ENCODE data around the gene PSTK. TPM values are rescaled to one million over a fixed set of nuclear protein-coding genes. Genes with fewer than 3 reads are reported as not detected.

Gene PSTK
- total RNA-seq, 1 experiment from 2014 or later: 4.4 TPM

DNA sequence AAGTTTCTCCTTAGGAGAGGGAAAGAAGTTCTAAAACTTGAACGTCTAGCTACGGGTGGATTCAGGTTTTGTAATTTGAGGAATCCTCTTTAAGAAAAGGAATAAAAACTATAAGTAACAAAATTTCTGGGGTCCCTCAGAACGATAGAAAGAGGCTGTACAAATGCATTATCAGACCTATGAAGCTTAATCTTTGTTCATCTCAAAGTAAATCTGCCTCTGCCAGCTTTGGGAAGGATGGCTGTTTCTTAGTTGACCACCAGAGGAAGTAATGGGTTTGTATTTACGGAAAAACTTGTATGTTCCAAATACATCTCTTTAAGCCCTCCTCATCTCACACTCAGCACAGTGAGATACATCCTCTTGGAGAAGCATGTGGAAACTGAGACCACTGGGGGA lies 864 bp downstream of the PSTK start:
- Histone ChIP-seq H3K79me2 (ENCODE audit: insufficient read depth, low read length) (no peaks in the 10 kb centered on the region), H3K4me1 (ENCODE audit: control insufficient read depth in 1 of 2, insufficient read depth in 2 of 2, low read length in 2 of 2) (peaks cover 8 to 16% of the 10 kb centered on the region in 2 experiments; a peak in 3 of 4 replicates), H3K27me3 (ENCODE audit: insufficient read depth, low read length) (no peaks in the 10 kb centered on the region), H2AFZ (ENCODE audit: low read depth, low read length, poor library complexity, severe bottlenecking) (peak overlapping the region; percentile 88), H3K9me3 (ENCODE audit: control insufficient read depth in 1 of 2, insufficient read depth in 1 of 2, low read depth in 1 of 2, low read length in 2 of 2) (no peaks in the 10 kb centered on the region), H4K20me1 (ENCODE audit: insufficient read depth) (no peaks in the 10 kb centered on the region), H3K4me2 (ENCODE audit: low read length) (peak overlapping the region; percentile 84), H3K27ac (ENCODE audit: low read depth, low read length) (no peak overlapping the region), H3K36me3 (ENCODE audit: control insufficient read depth in 1 of 2, insufficient read depth in 2 of 2, low read length in 2 of 2) (no peaks in the 10 kb centered on the region), H3K4me3 (replicated peaks in 1 of 2; ENCODE audit: low read depth in 1 of 2, low read length in 2 of 2) (peak overlapping the region; percentile 29 to 31; a peak in 3 of 4 replicates), H3K9me2 (ENCODE audit: insufficient read depth) (no peaks in the 10 kb centered on the region), H3K9ac (ENCODE audit: low read length) (no peak overlapping the region; the same call in 1 of the 2 replicates)
- ATAC-seq (peak; percentile 25; the same call in 1 of the 2 replicates), DNase-seq (ENCODE audit: low read depth, low spot score) (peak; percentile 34)
- CTCF ChIA-PET: interaction anchor here (1.1 to 2.0 kb wide), 6 partner anchors 10 to 592 kb away, joined by 3 to 12 read pairs (median 6); partner anchors contain the start of gene C10orf88
- no peak for TF ChIP-seq POLR2AphosphoS5 (IDR thresholded peaks at IDR 0.05; ENCODE audit: low read depth, low read length)
- no peak for TF ChIP-seq EZH2phosphoT487 (IDR thresholded peaks at IDR 0.05; ENCODE audit: borderline replicate concordance)
- no peak for TF ChIP-seq ZNF274 (IDR thresholded peaks at IDR 0.05; ENCODE audit: low read depth, low read length)
- no peak for TF ChIP-seq ZFX (IDR thresholded peaks at IDR 0.05)
- TF ChIP-seq, protein P1, sequence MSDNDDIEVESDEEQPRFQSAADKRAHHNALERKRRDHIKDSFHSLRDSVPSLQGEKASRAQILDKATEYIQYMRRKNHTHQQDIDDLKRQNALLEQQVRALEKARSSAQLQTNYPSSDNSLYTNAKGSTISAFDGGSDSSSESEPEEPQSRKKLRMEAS (IDR thresholded peaks at IDR 0.05): no peak
- TF ChIP-seq, protein P2, sequence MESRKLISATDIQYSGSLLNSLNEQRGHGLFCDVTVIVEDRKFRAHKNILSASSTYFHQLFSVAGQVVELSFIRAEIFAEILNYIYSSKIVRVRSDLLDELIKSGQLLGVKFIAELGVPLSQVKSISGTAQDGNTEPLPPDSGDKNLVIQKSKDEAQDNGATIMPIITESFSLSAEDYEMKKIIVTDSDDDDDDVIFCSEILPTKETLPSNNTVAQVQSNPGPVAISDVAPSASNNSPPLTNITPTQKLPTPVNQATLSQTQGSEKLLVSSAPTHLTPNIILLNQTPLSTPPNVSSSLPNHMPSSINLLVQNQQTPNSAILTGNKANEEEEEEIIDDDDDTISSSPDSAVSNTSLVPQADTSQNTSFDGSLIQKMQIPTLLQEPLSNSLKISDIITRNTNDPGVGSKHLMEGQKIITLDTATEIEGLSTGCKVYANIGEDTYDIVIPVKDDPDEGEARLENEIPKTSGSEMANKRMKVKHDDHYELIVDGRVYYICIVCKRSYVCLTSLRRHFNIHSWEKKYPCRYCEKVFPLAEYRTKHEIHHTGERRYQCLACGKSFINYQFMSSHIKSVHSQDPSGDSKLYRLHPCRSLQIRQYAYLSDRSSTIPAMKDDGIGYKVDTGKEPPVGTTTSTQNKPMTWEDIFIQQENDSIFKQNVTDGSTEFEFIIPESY (IDR thresholded peaks at IDR 0.05; ENCODE audit: extremely low read depth, insufficient replicate concordance, low read length): no peak
- no peak for TF ChIP-seq FOSL1 (IDR thresholded peaks at IDR 0.05; ENCODE audit: low read depth)
- no peak for TF ChIP-seq JUND (IDR thresholded peaks at IDR 0.05)
- TF ChIP-seq, protein P3, sequence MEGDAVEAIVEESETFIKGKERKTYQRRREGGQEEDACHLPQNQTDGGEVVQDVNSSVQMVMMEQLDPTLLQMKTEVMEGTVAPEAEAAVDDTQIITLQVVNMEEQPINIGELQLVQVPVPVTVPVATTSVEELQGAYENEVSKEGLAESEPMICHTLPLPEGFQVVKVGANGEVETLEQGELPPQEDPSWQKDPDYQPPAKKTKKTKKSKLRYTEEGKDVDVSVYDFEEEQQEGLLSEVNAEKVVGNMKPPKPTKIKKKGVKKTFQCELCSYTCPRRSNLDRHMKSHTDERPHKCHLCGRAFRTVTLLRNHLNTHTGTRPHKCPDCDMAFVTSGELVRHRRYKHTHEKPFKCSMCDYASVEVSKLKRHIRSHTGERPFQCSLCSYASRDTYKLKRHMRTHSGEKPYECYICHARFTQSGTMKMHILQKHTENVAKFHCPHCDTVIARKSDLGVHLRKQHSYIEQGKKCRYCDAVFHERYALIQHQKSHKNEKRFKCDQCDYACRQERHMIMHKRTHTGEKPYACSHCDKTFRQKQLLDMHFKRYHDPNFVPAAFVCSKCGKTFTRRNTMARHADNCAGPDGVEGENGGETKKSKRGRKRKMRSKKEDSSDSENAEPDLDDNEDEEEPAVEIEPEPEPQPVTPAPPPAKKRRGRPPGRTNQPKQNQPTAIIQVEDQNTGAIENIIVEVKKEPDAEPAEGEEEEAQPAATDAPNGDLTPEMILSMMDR (IDR thresholded peaks at IDR 0.05 in 2 of 3, conservative IDR thresholded peaks at IDR 0.05 in 1 of 3; ENCODE audit: borderline replicate concordance in 1 of 3, insufficient read depth in 1 of 3, low read depth in 2 of 3, low read length in 2 of 3): peak in 2 of 3 experiments; percentile 44 to 55; a peak in 4 of 6 replicates
- no peak for TF ChIP-seq SP1 (IDR thresholded peaks at IDR 0.05; ENCODE audit: low read depth)
- no peak for TF ChIP-seq ELF1 (IDR thresholded peaks at IDR 0.05; ENCODE audit: borderline replicate concordance, low read depth)
- no peak for TF ChIP-seq EZH2 (IDR thresholded peaks at IDR 0.05)
- TF ChIP-seq CEBPB (IDR thresholded peaks at IDR 0.05; ENCODE audit: low read depth): no peak
- no peak for TF ChIP-seq SIN3A (IDR thresholded peaks at IDR 0.05; ENCODE audit: low read depth)
- peak; percentile 14; the same call in 1 of the 2 replicates for TF ChIP-seq RAD21 (IDR thresholded peaks at IDR 0.05; ENCODE audit: low read depth)
- RAD21 ChIA-PET (ENCODE audit: low non-redundant PET in 1 of 2, low total read pairs in 2 of 2, uncharacterized antibody in 2 of 2, unreplicated experiment in 2 of 2): no interaction called here
- intact Hi-C loops (cut with micrococcal nuclease): no loop called here
- POLR2A ChIA-PET: interaction anchor here (1.0 kb wide), 2 partner anchors 11 to 19 kb away, joined by 3 to 4 read pairs; no protein-coding TSS in a partner anchor
- BruUV-seq (replicated peaks): TSS peak; percentile 75
